HG02943 (cell line): ENCODE measurements around the gene MT1H.

ENCODE experiments used
- ATAC-seq: cut with Tn5 transposase; IDR thresholded peaks from one replicate; pipeline ENCODE4 v1.9.1; 2021; ENCODE audit warnings: mild to moderate bottlenecking, low read depth, moderate library complexity; ENCODE audit not compliant: unreplicated experiment

The MT1H gene

GRCh38 chr16:56635441-56635967, 34.1 kb upstream of the MT1H start:
- ATAC-seq: no peak

- ATAC-seq: no peak
Measured at GRCh38 chr16:56636616-56637413, 32.8 kb upstream of the MT1H start.

- no peak for ATAC-seq
Measured at GRCh38 chr16:56637814-56638750, 31.5 kb upstream of the MT1H start, which contains the start of gene MT1A. MT1A (plus strand) TSS chr16:56638666; CDS start chr16:56638739, 73 bp downstream.

- ATAC-seq: no peak
Measured at GRCh38 chr16:56639045-56639444, 30.6 kb upstream of the MT1H start.

- no peak for ATAC-seq
Measured at GRCh38 chr16:56640076-56640475, 29.5 kb upstream of the MT1H start.

- ATAC-seq: no peak
Measured at GRCh38 chr16:56641166-56641565, 28.4 kb upstream of the MT1H start.

GRCh38 chr16:56643080-56643778, 26.4 kb upstream of the MT1H start:
- no peak for ATAC-seq

- no peak for ATAC-seq
Measured at GRCh38 chr16:56643833-56644232, 25.8 kb upstream of the MT1H start.

- no peak for ATAC-seq
Measured at GRCh38 chr16:56645311-56645710, 24.3 kb upstream of the MT1H start.

- no peak for ATAC-seq
Measured at GRCh38 chr16:56645838-56646237, 23.8 kb upstream of the MT1H start.

GRCh38 chr16:56647641-56648431, 21.8 kb upstream of the MT1H start:
- ATAC-seq: no peak

GRCh38 chr16:56649271-56649670, 20.3 kb upstream of the MT1H start:
- ATAC-seq: no peak

GRCh38 chr16:56649820-56650219, 19.8 kb upstream of the MT1H start:
- ATAC-seq: no peak

GRCh38 chr16:56651586-56651985, 18.0 kb upstream of the MT1H start, which contains the start of gene MT1B:
MT1B (plus strand) TSS chr16:56651886; CDS start chr16:56651954, 68 bp downstream.
- ATAC-seq: no peak

GRCh38 chr16:56652600-56652999, 17.0 kb upstream of the MT1H start:
- no peak for ATAC-seq

- no peak for ATAC-seq
Measured at GRCh38 chr16:56653218-56653617, 16.4 kb upstream of the MT1H start.

GRCh38 chr16:56657555-56658326, 11.9 kb upstream of the MT1H start, which contains the start of gene MT1F:
MT1F (plus strand) TSS chr16:56657959; CDS start chr16:56658059, 100 bp downstream.
- no peak for ATAC-seq

GRCh38 chr16:56658327-56658875, 11.2 kb upstream of the MT1H start:
- ATAC-seq: no peak
